ENCODE measurements around the gene NCKIPSD. TPM values are rescaled to one million over a fixed set of nuclear protein-coding genes. Genes with fewer than 3 reads are reported as not detected.

NCKIPSD gene
- total RNA-seq, 1 donor from 2014 or later, result 26.3 TPM

DNA sequence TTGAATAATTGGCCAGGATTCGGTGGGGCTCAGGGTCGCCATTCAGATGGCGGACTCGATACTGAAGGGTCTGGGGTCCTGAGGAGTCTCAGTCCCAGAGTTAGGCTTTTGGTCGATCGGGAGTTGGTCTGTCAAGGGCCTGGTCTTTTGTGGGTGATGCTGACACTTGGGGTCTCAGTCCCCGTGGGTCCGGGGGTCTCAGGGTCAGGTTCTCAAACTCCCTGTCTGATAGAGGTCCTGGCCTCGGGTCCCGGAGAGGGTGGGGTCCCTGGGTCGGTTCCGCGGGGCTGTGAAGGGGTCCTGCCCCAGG is 467 bp downstream of the NCKIPSD start:
- Mint-ChIP-seq H3K4me3 (ENCODE audit: unreplicated experiment) (peak overlapping the region; percentile 82), H3K36me3 (ENCODE audit: unreplicated experiment) (peaks cover 31% of the 10 kb centered on the region), H3K4me1 (ENCODE audit: unreplicated experiment) (peaks cover 45% of the 10 kb centered on the region), H3K27ac (ENCODE audit: unreplicated experiment) (peak overlapping the region; percentile 34), H3K9me3 (ENCODE audit: unreplicated experiment) (no peaks in the 10 kb centered on the region), H3K27me3 (ENCODE audit: unreplicated experiment) (no peaks in the 10 kb centered on the region)
- TF ChIP-seq, protein P1, sequence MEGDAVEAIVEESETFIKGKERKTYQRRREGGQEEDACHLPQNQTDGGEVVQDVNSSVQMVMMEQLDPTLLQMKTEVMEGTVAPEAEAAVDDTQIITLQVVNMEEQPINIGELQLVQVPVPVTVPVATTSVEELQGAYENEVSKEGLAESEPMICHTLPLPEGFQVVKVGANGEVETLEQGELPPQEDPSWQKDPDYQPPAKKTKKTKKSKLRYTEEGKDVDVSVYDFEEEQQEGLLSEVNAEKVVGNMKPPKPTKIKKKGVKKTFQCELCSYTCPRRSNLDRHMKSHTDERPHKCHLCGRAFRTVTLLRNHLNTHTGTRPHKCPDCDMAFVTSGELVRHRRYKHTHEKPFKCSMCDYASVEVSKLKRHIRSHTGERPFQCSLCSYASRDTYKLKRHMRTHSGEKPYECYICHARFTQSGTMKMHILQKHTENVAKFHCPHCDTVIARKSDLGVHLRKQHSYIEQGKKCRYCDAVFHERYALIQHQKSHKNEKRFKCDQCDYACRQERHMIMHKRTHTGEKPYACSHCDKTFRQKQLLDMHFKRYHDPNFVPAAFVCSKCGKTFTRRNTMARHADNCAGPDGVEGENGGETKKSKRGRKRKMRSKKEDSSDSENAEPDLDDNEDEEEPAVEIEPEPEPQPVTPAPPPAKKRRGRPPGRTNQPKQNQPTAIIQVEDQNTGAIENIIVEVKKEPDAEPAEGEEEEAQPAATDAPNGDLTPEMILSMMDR (IDR thresholded peaks at IDR 0.05), result no peak
- DNase-seq (ENCODE audit: extremely low spot score, unreplicated experiment), result no peak

DNA sequence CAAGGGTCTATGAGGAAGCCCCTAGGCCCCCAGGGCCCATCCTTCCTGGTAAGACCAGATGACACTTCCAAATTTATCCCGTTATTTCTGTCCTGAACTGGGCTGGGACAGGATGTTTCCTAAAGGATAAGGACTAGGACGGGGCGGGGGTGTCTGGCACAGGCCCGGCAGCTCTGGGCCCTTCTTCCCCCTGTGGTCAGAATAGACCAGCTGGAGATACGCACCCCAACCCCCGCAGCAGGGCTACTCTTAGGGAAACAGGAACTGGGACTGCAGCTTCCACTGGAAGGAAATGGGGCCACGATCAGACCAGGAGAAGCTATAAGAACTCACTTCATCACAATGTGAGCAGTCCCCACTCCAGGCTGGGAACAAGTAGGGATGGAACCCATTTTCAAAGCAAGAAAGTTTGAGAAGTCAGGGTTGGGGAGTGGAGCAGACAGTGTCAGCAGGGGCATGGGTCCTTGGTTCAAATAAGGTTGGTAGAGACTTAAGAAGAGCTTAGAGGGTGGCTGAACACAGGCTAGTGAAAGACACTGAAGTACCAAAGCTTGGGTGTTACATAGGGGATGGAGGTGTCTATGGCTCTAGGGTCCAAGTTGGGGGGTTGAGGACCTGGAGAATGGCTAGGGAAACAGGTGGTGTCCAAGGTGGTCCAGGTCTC is 1.1 kb downstream of the NCKIPSD start:
- Mint-ChIP-seq H3K27me3 (ENCODE audit: unreplicated experiment) (no peaks in the 10 kb centered on the region), H3K4me1 (ENCODE audit: unreplicated experiment) (peaks cover 45% of the 10 kb centered on the region), H3K27ac (ENCODE audit: unreplicated experiment) (peak overlapping the region; percentile 45), H3K36me3 (ENCODE audit: unreplicated experiment) (peaks cover 32% of the 10 kb centered on the region), H3K9me3 (ENCODE audit: unreplicated experiment) (no peaks in the 10 kb centered on the region), H3K4me3 (ENCODE audit: unreplicated experiment) (peak overlapping the region; percentile 82)
- no peak for DNase-seq (ENCODE audit: extremely low spot score, unreplicated experiment)
- TF ChIP-seq, protein P1 (IDR thresholded peaks at IDR 0.05), result no peak

DNA sequence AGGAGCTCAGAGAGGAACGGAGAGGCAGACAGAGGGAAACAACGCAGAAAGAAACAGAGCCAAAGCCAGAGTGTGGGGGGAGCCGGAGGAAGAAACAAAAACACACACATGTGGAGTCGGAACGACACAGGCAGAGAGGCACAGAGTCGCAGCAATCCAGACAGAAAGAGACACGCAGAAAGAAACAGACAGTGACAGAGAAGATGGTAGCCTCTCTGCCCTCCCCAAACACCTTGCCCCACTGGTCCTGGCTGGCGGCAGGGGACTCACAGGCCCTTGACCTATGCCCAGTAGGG is 1.7 kb downstream of the NCKIPSD start:
- Mint-ChIP-seq H3K27me3 (ENCODE audit: unreplicated experiment) (no peaks in the 10 kb centered on the region), H3K27ac (ENCODE audit: unreplicated experiment) (peak overlapping the region; percentile 78)
- no peak for DNase-seq (ENCODE audit: extremely low spot score, unreplicated experiment)

DNA sequence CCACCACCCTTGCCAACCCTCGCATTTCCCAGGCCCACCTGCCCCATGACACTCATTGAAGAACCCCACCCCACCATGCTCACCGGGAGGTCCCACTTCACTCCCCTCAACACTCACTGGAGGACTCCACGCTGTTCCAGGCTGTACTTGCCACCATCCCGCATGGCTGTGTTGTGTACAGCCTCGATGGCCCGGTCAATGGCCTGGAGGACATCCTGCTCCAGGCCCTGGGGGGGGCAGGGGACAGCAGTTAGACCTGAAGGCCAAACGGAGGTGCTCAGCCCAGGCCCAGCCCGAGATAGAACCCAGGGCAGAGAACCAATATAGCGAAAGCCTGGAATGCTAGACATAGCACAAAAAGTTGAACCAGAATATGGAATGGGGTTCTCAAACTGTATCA is 2.9 kb downstream of the NCKIPSD start:
- H3K4me3 Mint-ChIP-seq (ENCODE audit: unreplicated experiment), result no peak overlapping the region
- no peaks in the 10 kb centered on the region for H3K27me3 Mint-ChIP-seq (ENCODE audit: unreplicated experiment)
- DNase-seq (ENCODE audit: extremely low spot score, unreplicated experiment), result no peak
- H3K27ac Mint-ChIP-seq (ENCODE audit: unreplicated experiment), result peak overlapping the region; percentile 78
- peaks cover 40% of the 10 kb centered on the region for H3K4me1 Mint-ChIP-seq (ENCODE audit: unreplicated experiment)
- H3K9me3 Mint-ChIP-seq (ENCODE audit: unreplicated experiment), result no peaks in the 10 kb centered on the region
- peaks cover 35% of the 10 kb centered on the region for H3K36me3 Mint-ChIP-seq (ENCODE audit: unreplicated experiment)
- TF ChIP-seq, protein P1 (IDR thresholded peaks at IDR 0.05), result no peak

More for the DNA sequence above, 1.7 kb downstream of the NCKIPSD start:
- TF ChIP-seq, protein P1 (IDR thresholded peaks at IDR 0.05), result no peak
- Mint-ChIP-seq H3K4me3 (ENCODE audit: unreplicated experiment) (peak overlapping the region; percentile 82), H3K4me1 (ENCODE audit: unreplicated experiment) (peaks cover 45% of the 10 kb centered on the region), H3K9me3 (ENCODE audit: unreplicated experiment) (no peaks in the 10 kb centered on the region), H3K36me3 (ENCODE audit: unreplicated experiment) (peaks cover 32% of the 10 kb centered on the region)

DNA sequence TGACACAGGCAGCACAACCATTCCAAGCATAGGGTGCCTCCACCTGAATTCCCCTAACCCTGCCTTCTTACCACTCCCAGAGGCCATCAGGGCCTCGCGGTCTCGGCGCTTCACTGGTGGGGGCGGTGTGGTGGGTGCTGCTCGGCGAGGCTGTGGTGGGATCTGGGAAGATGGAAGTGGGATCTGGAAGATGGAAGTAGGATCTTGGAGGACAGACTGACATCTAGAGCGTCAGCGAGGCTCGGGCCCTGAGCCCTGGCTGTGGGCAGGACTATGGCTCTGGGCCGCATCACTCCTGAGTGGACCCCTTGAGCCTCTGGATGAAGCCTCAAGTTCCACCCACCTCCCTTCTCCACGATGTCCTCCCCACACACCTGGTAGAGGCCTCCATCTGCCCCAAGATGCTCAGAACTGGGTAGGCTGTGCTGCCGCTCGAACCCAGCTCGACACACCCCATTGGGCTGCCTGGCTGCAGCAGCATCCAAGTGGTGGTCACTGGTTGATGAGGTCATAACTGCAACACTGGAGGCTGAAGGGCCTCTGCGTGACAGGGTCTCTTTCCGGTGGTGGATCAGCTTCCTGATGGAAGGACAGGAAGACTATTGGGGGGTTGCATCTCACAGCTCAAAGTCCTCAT is 3.6 kb downstream of the NCKIPSD start:
- TF ChIP-seq, protein P1 (IDR thresholded peaks at IDR 0.05), result no peak
- no peaks in the 10 kb centered on the region for H3K9me3 Mint-ChIP-seq (ENCODE audit: unreplicated experiment)
- H3K4me1 Mint-ChIP-seq (ENCODE audit: unreplicated experiment), result peaks cover 36% of the 10 kb centered on the region
- H3K27ac Mint-ChIP-seq (ENCODE audit: unreplicated experiment), result no peak overlapping the region
- no peak for DNase-seq (ENCODE audit: extremely low spot score, unreplicated experiment)
- H3K36me3 Mint-ChIP-seq (ENCODE audit: unreplicated experiment), result peaks cover 39% of the 10 kb centered on the region
- H3K4me3 Mint-ChIP-seq (ENCODE audit: unreplicated experiment), result no peak overlapping the region
- no peaks in the 10 kb centered on the region for H3K27me3 Mint-ChIP-seq (ENCODE audit: unreplicated experiment)

Measured in osteocyte (in vitro differentiated cells).